Mucosa of rectum (tissue), 2 donors: ENCODE measurements around the gene PFDN5.

Experiments used
- H3K27ac ChIP-seq, 2 donors: one replicate each; pipeline ENCODE4 v1.7.0; 2013; ENCODE audit warnings: inconsistent platforms in 2 of 2, low read depth in 2 of 2, low read length in 2 of 2
- H3K27me3 ChIP-seq, 2 donors: one replicate each; pipeline ENCODE4 v1.7.0; 2013; ENCODE audit warnings: low read length in 2 of 2; ENCODE audit not compliant: control insufficient read depth in 2 of 2, insufficient read depth in 2 of 2
- H3K36me3 ChIP-seq, 2 donors: one replicate each; pipeline ENCODE4 v1.7.0; 2013; ENCODE audit warnings: low read length in 2 of 2; ENCODE audit not compliant: control insufficient read depth in 2 of 2, insufficient read depth in 2 of 2
- H3K4me1 ChIP-seq, 2 donors: one replicate each; pipeline ENCODE4 v1.7.0; 2013; ENCODE audit warnings: low read length in 2 of 2, mild to moderate bottlenecking in 1 of 2; ENCODE audit not compliant: control insufficient read depth in 2 of 2, insufficient read depth in 2 of 2
- H3K4me3 ChIP-seq, 2 donors: one replicate each; pipeline ENCODE4 v1.7.0; 2013; ENCODE audit warnings: low read length in 2 of 2
- H3K9ac ChIP-seq, 2 donors: one replicate each; pipeline ENCODE4 v1.7.0; 2013; ENCODE audit warnings: low read length in 2 of 2, low read depth in 1 of 2, mild to moderate bottlenecking in 1 of 2
- H3K9me3 ChIP-seq, 2 donors: one replicate each; pipeline ENCODE4 v1.7.0; 2013; ENCODE audit warnings: low read length in 2 of 2; ENCODE audit not compliant: control insufficient read depth in 2 of 2
- donor health status: healthy.
- donor health status: Normal muscosa, but diverticular disease.

PFDN5 gene

DNA sequence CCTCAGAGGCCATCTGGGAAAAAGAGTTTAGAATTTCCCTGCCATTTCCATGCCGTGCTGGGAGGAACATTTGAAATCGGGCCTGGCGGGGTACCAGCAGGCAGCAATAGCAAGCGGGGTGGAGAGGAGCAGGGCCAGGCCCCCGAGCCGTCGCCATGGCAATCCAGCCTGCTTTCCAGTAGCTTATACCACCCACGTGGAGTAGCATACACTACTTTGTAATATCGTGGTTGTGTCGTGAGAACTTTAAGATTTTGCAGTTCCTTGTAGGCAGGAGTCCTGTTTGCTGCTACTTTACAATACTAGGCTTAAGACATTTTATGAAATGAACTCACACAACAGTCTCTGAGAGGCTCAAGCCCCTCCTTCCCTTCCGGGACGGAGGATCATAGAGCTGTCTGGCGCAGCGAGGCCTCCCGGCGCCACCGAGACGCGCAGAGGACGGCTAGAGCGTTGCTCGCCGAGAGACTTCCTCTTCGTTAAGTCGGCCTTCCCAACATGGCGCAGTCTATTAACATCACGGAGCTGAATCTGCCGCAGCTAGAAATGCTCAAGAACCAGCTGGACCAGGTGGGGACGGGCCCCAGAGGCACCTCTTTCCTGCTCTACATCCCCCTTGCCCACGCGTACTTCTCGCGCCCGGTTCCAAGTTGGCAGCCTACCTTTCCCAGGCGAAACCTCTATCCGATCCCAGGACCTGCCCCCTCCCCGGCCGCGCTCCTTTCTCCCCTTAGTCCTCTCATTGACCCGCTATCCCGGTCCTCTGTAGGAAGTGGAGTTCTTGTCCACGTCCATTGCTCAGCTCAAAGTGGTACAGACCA lies at the start of gene PFDN5:
PFDN5 (plus strand) TSS at position 473 of the 821 bp plus-strand sequence; CDS start at position 499, 26 bp downstream.
- H3K4me3 ChIP-seq: peak within 1 kb of the TSS; percentile 98 to 100

DNA sequence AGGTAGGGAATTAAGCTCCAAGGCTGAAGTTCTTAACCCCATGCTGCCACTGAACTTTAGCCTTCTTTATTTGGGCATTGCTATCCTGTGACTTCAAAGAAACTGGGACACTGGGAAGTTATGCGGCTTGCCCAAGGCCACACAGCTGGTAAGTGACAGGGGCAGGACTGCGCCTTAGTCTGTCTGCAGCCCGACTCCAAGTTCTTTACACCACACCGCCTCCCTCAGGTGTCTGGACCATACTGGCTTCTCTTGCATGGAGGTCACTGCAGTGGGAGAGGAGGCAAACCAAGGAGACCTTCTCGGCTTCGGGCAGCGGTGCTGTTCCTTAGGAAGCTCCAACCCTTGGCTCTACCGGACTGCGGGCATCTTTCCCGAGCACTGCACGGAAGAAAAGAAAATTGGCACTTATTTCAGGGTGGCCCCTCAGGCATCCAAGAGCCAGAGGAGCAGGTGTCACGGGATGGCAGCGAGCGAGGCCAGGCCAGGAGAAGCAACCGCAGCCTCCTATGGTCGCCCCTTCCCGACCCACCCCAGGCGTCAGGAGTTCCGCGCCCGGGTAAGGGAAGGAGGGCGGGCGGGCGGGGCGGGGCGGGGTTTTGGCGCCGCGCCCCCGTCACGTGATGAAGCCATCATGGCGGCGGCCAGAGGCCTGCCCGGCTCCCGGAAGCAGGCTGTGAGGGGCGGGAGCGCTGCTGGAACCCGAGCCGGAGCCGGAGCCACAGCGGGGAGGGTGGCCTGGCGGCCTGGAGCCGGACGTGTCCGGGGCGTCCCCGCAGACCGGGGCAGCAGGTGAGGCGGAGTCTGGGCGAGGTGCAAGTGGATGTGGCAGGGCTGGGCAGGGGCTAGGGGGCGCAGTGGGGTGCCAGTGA lies 43.6 kb upstream of the PFDN5 start:
- H3K27me3 ChIP-seq: no peaks in the 10 kb centered on the region
- peak overlapping the region; percentile 86 to 91 for H3K9ac ChIP-seq
- peak overlapping the region; percentile 84 to 98 for H3K4me3 ChIP-seq
- peak overlapping the region; percentile 95 for H3K27ac ChIP-seq
- H3K36me3 ChIP-seq: peaks cover 15 to 20% of the 10 kb centered on the region in 2 donors
- peaks cover 18% of the 10 kb centered on the region in 2 donors for H3K4me1 ChIP-seq
- no peaks in the 10 kb centered on the region for H3K9me3 ChIP-seq

More for the DNA sequence above, at the start of gene PFDN5:
- Histone ChIP-seq H3K27ac (peak within 1 kb of the TSS; percentile 77 to 82), H3K9ac (peak within 1 kb of the TSS; percentile 99), H3K27me3 (no peaks in the 10 kb centered on the region), H3K9me3 (no peaks in the 10 kb centered on the region), H3K4me1 (peaks cover 16 to 31% of the 10 kb centered on the region in 2 donors), H3K36me3 (peaks cover 5 to 10% of the 10 kb centered on the region in 2 donors)

DNA sequence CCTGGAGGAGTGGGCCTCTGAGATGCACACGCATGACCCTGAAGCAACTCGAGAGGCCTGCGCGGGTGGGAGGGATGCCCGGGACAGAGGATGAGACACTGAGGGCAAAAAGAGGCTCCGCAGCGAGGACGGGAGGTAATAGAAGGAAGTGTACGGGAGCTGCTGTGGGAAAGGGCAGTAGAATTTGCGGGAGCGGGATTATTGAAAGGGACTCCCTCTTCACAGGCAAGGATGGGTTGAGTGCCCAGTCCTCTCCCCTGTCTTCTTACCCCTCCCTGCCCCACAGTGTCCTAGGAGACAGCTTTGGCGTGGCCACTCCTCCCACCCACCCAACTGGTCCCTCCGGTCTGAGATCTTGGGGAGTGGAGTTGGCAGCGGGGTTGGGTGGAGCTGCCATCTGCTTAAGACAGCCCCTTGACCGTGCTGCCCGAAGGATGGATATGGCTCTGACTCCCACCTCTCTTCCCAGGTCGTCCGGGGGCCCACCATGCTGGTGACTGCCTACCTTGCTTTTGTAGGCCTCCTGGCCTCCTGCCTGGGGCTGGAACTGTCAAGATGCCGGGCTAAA lies 42.9 kb upstream of the PFDN5 start:
- H3K9ac ChIP-seq: peak overlapping the region; percentile 86 to 91
- H3K27ac ChIP-seq: peak overlapping the region; percentile 95
- peak overlapping the region; percentile 84 to 98 for H3K4me3 ChIP-seq
- H3K36me3 ChIP-seq: peaks cover 15 to 20% of the 10 kb centered on the region in 2 donors
- H3K27me3 ChIP-seq: no peaks in the 10 kb centered on the region
- no peaks in the 10 kb centered on the region for H3K9me3 ChIP-seq
- peaks cover 18% of the 10 kb centered on the region in 2 donors for H3K4me1 ChIP-seq

DNA sequence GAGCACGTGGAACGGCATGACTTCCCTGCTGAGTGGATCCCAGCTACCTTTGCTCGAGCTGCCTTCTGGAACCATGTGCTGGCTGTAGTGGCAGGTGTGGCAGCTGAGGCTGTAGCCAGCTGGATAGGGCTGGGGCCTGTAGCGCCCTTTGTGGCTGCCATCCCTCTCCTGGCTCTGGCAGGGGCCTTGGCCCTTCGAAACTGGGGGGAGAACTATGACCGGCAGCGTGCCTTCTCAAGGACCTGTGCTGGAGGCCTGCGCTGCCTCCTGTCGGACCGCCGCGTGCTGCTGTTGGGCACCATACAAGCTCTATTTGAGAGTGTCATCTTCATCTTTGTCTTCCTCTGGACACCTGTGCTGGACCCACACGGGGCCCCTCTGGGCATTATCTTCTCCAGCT lies 42.0 kb upstream of the PFDN5 start:
- H3K27ac ChIP-seq: no peak overlapping the region

DNA sequence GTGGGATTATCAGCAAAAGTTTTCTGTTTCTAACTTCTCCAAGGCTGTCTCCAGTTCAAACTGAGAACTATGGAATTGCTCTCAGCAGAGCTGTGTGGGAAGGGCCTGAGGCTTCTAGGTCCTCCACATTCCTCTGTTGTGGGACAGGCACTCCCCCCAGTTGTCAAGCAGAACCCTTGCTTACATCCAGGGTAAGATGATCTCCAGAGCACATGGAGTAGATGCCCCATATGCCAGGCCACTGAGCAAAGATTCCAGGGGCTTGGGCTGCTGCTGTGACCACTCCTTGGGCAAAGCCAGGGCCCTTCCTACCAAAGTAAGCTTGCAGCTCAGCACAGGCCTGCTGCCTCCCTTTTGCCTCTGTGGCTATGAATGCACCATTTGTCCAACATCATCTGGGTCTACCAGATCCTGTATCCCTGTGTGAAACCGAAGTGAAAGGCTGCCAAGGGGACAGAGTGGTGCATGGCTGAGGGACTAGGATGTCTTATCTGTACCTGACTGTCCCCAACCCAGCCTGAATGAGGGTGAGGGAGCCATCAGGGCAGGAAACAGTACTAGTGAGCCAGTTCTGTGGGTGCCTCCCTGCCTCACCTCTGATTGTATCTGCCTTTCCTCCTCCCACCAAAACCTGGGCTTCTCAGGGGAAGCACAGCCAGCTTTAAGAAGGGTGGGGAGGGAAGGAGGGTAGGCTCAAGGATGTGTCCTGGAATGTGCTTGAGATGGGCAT lies 40.4 kb upstream of the PFDN5 start:
- peaks cover 18% of the 10 kb centered on the region in 2 donors for H3K4me1 ChIP-seq
- H3K36me3 ChIP-seq: peaks cover 15 to 20% of the 10 kb centered on the region in 2 donors
- H3K9me3 ChIP-seq: no peaks in the 10 kb centered on the region
- no peaks in the 10 kb centered on the region for H3K27me3 ChIP-seq
- H3K9ac ChIP-seq: no peak overlapping the region
- no peak overlapping the region for H3K4me3 ChIP-seq
- H3K27ac ChIP-seq: no peak overlapping the region

More for the DNA sequence above, 42.0 kb upstream of the PFDN5 start:
- Histone ChIP-seq H3K27me3 (no peaks in the 10 kb centered on the region), H3K9ac (no peak overlapping the region), H3K36me3 (peaks cover 15 to 20% of the 10 kb centered on the region in 2 donors), H3K4me3 (peak overlapping the region in 1 of 2 donors; percentile 84), H3K9me3 (no peaks in the 10 kb centered on the region), H3K4me1 (peaks cover 18% of the 10 kb centered on the region in 2 donors)

DNA sequence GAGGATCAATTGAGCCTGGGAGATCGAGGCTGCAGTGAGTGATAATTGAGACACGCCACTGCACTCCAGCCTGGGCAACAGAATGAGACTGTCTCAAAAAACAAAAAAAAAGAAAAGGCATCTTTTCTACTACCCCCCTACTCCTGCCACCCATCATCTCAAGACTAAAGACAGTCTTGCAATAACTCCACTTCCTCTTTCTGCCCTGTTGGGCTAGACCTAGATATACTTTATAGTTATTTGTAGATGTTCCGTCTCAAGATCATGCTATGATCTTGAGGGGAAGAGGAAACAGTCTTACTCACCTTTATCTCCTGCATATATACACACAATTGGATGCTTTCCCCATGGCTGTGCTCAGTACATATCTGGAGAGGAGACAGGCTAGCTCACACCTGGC lies 39.3 kb upstream of the PFDN5 start:
- no peak overlapping the region for H3K27ac ChIP-seq
- H3K27me3 ChIP-seq: no peaks in the 10 kb centered on the region
- peaks cover 17% of the 10 kb centered on the region in 2 donors for H3K4me1 ChIP-seq
- H3K9ac ChIP-seq: no peak overlapping the region
- H3K4me3 ChIP-seq: no peak overlapping the region
- peaks cover 15 to 20% of the 10 kb centered on the region in 2 donors for H3K36me3 ChIP-seq
- no peaks in the 10 kb centered on the region for H3K9me3 ChIP-seq

DNA sequence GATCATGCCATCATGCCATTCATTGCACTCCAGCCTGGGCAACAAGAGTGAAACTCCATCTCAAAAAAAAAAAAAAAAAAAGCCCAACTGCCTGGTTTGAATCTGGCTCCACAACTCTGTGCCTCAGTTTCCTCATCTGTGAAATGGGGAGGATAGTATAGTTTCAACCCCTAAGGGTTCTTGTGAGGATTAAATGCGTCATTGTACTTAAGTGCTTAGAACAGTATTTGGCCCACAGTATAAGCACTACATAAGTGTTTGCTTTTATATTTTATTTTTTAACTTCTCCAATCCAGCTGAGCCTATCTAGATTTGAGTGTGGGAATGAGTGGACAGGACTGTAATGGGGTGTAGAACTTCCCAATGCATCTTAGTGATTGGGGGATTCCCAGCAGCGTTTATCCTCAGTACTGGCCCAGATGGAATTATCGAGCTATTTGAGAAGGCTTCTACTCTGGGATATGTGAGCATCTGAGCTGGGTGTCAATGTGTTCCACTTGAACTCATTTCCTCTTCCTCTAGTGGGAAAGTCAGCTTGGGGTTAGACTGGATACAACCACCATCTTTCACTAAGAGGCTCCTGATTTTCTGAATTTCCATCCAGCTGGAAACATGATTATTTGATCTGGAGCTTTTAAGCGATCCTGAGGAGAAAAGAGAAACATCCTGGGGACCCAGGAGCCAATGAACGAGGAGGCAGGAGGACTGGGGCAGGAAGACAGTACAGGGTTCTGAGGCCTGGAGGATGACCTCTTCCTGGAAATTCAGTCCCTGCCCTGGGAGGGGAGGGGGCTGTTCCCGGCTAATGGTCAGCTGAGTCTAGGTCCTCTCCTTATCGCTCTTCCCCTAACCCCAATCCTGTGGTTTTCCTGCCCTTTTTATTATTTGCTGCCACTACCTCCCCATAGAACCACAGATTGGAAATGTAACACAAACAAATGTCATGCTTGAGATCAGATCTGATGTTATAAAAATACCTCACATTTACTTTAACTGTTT lies 36.5 kb upstream of the PFDN5 start:
- no peaks in the 10 kb centered on the region for H3K27me3 ChIP-seq
- no peak overlapping the region for H3K9ac ChIP-seq
- H3K4me3 ChIP-seq: no peak overlapping the region
- H3K36me3 ChIP-seq: peaks cover 12% of the 10 kb centered on the region in 2 donors
- H3K27ac ChIP-seq: no peak overlapping the region
- H3K4me1 ChIP-seq: peaks cover 0 to 2% of the 10 kb centered on the region in 2 donors
- no peaks in the 10 kb centered on the region for H3K9me3 ChIP-seq

DNA sequence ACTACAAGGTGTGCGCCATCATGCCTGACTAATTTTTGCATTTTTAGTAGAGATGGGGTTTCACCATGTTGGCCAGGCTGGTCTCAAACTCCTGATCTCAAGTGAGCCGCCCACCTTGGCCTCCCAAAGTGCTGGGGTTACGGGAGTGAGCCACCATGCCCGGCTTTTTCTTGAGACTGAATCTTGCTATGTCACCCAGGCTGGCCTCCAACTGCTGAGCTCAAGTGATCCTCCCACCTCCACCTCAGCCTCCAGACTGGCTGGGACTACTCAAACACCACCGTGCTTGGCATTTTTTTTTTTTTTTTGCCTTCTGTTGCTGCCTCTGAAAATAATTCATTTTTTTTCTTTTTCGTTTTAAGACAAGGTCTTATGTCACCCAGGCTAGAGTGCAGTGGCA lies 35.5 kb upstream of the PFDN5 start:
- Histone ChIP-seq H3K4me1 (peaks cover 0 to 2% of the 10 kb centered on the region in 2 donors), H3K27ac (no peak overlapping the region), H3K36me3 (peaks cover 6% of the 10 kb centered on the region in 2 donors), H3K4me3 (no peak overlapping the region), H3K9ac (no peak overlapping the region), H3K9me3 (no peaks in the 10 kb centered on the region), H3K27me3 (no peaks in the 10 kb centered on the region)
